Measurements from ENCODE around the gene GPATCH2L.

- TF ChIP-seq CTCF (IDR thresholded peaks at IDR 0.05; ENCODE audit: insufficient read depth, low read length) (no peak), REST (IDR thresholded peaks at IDR 0.05; ENCODE audit: insufficient replicate concordance, low read depth) (no peak), SPI1 (IDR thresholded peaks at IDR 0.05; ENCODE audit: borderline replicate concordance, low read depth) (no peak), POLR2AphosphoS5 (IDR thresholded peaks at IDR 0.05; ENCODE audit: low read depth) (no peak), GABPA (IDR thresholded peaks at IDR 0.05; ENCODE audit: low read depth) (no peak)
Observed at GRCh38 chr14:76146976-76147375, 4.7 kb upstream of the GPATCH2L start.
